Effector memory CD8-positive, alpha-beta T cell (primary cell): ENCODE measurements around the gene VPS37C.

ENCODE experiments used
- ATAC-seq: fragments of 150-1000 bp; cut with Tn5 transposase; replicated peaks from 2 replicates; pipeline ENCODE4 v1.10.0; 2021; ENCODE audit warnings: mild to moderate bottlenecking, moderate library complexity
- DNase-seq, 3 experiments: peaks; one replicate each; pipeline ENCODE4 v3.0.0; 2021
- H3K27ac Mint-ChIP-seq, 2 donors: one replicate each; pipeline ENCODE4 v1.8.0; 2022; ENCODE audit warnings: mild to moderate bottlenecking in 2 of 2, mixed read lengths in 2 of 2, moderate library complexity in 2 of 2
- H3K27me3 Mint-ChIP-seq, 2 donors: one replicate each; pipeline ENCODE4 v1.8.0; 2022; ENCODE audit warnings: mixed read lengths in 2 of 2
- H3K36me3 Mint-ChIP-seq: one replicate; pipeline ENCODE4 v1.8.0; 2022; ENCODE audit warnings: mild to moderate bottlenecking, moderate library complexity, mixed read lengths; ENCODE audit not compliant: insufficient read depth
- H3K4me1 Mint-ChIP-seq, 2 donors: one replicate each; pipeline ENCODE4 v1.8.0; 2022; ENCODE audit warnings: low read depth in 2 of 2, mixed read lengths in 2 of 2
- H3K4me3 Mint-ChIP-seq, 2 donors: one replicate each; pipeline ENCODE4 v1.8.0; 2022; ENCODE audit warnings: mild to moderate bottlenecking in 2 of 2, mixed read lengths in 2 of 2, moderate library complexity in 2 of 2
- H3K9me3 Mint-ChIP-seq, 2 donors: one replicate each; pipeline ENCODE4 v1.8.0; 2022; ENCODE audit warnings: mixed read lengths in 2 of 2

The VPS37C gene

DNA sequence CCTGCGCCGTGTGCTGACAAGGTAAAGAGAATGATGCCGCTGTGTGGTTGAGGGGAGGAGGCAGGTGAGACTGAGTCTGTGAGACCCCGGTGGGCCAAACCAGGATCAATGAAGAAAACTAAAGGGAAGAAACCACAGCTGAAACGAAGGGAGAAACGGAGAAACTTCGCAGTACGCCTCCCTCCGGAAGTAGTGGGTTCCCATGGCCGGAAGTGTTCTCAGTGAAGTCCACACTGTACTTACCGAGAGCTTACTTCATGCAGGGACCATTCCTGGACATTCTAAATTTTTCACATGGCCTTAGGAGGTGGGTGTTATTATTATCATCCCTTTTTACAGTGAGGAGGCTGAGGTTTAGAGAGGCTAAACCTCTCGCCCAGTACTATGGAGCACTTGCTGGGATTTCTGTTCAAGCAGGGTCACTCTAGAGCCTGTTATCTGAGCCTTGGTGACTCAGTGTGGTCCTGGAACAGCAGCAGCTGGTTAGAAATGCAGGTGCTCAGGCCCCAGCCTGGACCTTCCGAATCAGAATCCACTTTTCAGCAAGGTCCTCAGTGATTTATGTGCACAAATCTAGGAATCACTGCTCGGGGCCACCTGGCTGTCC lies 41.0 kb downstream of the VPS37C start:
- peaks cover 70% of the 10 kb centered on the region for H3K36me3 Mint-ChIP-seq
- DNase-seq (no peak), ATAC-seq (peak; percentile 22)
- H3K4me3 Mint-ChIP-seq: peak overlapping the region; percentile 67 to 72
- H3K27ac Mint-ChIP-seq: peak overlapping the region; percentile 90 to 92
- H3K27me3 Mint-ChIP-seq: no peaks in the 10 kb centered on the region
- peaks cover 20 to 23% of the 10 kb centered on the region in 2 donors for H3K4me1 Mint-ChIP-seq
- no peaks in the 10 kb centered on the region for H3K9me3 Mint-ChIP-seq

DNA sequence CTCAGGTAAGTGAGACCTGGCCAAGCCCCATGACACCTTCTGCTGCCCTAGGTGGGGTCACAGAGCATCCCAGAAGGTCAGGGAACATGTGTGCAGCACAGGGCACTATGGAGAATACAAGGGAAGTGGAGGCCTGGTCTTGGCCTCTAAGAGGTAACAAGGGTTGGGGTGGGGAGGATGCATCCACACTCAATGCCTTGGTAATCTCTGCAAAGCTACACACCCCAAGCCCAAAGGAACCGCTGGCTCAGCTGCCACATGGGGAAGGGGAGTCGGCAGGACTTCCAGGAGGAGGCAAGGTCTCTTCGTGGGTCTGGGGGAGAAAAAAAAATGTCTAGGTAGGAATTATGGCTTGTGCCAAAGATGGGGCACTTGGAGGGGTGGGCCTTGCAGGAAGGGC lies 41.7 kb downstream of the VPS37C start:
- Mint-ChIP-seq H3K36me3 (peaks cover 75% of the 10 kb centered on the region), H3K27me3 (no peaks in the 10 kb centered on the region), H3K9me3 (no peaks in the 10 kb centered on the region), H3K4me1 (peaks cover 26 to 29% of the 10 kb centered on the region in 2 donors), H3K4me3 (peak overlapping the region; percentile 67 to 72), H3K27ac (peak overlapping the region; percentile 90 to 92)
- DNase-seq (no peak), ATAC-seq (no peak)

DNA sequence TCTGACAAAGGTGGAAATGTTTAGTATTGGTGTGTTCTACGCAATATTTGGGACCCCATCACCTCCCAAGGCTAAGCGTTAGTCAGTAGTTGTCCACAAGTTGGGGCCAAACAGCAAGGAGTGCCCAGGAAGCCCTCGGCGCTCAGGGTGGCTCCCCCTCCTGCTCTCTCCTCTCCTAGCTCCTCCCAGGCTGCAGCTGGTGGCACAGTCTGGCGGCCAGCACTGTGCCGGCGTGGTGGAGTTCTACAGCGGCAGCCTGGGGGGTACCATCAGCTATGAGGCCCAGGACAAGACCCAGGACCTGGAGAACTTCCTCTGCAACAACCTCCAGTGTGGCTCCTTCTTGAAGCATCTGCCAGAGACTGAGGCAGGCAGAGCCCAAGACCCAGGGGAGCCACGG lies 42.2 kb downstream of the VPS37C start:
- Mint-ChIP-seq H3K4me1 (peaks cover 30 to 31% of the 10 kb centered on the region in 2 donors), H3K9me3 (no peaks in the 10 kb centered on the region), H3K27ac (peak overlapping the region; percentile 90 to 92), H3K4me3 (peak overlapping the region in 1 of 2 donors; percentile 67), H3K27me3 (no peaks in the 10 kb centered on the region), H3K36me3 (peaks cover 70% of the 10 kb centered on the region)
- no peak for DNase-seq
- ATAC-seq: no peak

DNA sequence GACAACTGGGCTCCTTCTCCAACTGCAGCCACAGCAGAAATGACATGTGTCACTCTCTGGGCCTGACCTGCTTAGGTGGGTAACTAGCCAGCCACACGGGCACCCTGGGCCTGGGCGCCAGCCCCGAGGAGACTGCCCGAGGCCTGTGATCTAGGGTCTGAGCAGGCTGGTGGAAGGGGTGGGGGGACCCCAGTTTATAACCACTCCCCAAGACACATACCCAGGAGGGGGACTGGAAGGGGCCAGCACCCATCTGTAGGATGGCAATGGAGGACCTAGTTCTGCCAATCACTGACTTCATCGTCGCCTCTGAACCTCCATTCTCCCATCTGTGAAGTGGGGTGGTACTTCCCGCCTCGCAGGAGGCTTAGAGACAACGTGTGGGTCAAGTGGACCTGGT lies 42.8 kb downstream of the VPS37C start:
- H3K27ac Mint-ChIP-seq: peak overlapping the region; percentile 90 to 92
- peaks cover 30 to 35% of the 10 kb centered on the region in 2 donors for H3K4me1 Mint-ChIP-seq
- no peaks in the 10 kb centered on the region for H3K9me3 Mint-ChIP-seq
- peaks cover 74% of the 10 kb centered on the region for H3K36me3 Mint-ChIP-seq
- H3K27me3 Mint-ChIP-seq: no peaks in the 10 kb centered on the region
- ATAC-seq (no peak), DNase-seq (no peak)
- H3K4me3 Mint-ChIP-seq: no peak overlapping the region

DNA sequence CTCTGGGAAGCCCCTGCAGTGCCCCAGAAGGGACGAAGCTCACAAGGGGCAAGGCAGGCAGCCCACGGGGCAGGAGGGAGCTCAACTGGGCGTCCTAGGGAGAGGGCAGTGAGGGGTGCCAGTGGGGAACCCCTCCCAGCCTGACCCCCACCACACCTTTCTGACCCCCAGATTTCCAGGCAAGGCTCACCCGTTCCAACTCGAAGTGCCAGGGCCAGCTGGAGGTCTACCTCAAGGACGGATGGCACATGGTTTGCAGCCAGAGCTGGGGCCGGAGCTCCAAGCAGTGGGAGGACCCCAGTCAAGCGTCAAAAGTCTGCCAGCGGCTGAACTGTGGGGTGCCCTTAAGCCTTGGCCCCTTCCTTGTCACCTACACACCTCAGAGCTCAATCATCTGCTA lies 43.2 kb downstream of the VPS37C start:
- H3K27ac Mint-ChIP-seq: peak overlapping the region in 1 of 2 donors; percentile 90
- H3K9me3 Mint-ChIP-seq: no peaks in the 10 kb centered on the region
- ATAC-seq (no peak), DNase-seq (no peak)
- peaks cover 30 to 39% of the 10 kb centered on the region in 2 donors for H3K4me1 Mint-ChIP-seq
- H3K4me3 Mint-ChIP-seq: no peak overlapping the region
- peaks cover 78% of the 10 kb centered on the region for H3K36me3 Mint-ChIP-seq
- no peaks in the 10 kb centered on the region for H3K27me3 Mint-ChIP-seq

- DNase-seq (no peak), ATAC-seq (no peak)
- H3K36me3 Mint-ChIP-seq: peaks cover 74% of the 10 kb centered on the region
- H3K4me1 Mint-ChIP-seq: peaks cover 32 to 46% of the 10 kb centered on the region in 2 donors
- no peaks in the 10 kb centered on the region for H3K27me3 Mint-ChIP-seq
- no peak overlapping the region for H3K4me3 Mint-ChIP-seq
- no peaks in the 10 kb centered on the region for H3K9me3 Mint-ChIP-seq
- peak overlapping the region in 1 of 2 donors; percentile 8 for H3K27ac Mint-ChIP-seq
Observed at GRCh38 chr11:61117168-61117520, 44.1 kb downstream of the VPS37C start.

- Mint-ChIP-seq H3K4me3 (peak overlapping the region in 1 of 2 donors; percentile 8), H3K27ac (peak overlapping the region; percentile 8 to 32), H3K9me3 (no peaks in the 10 kb centered on the region), H3K27me3 (no peaks in the 10 kb centered on the region), H3K36me3 (peaks cover 76% of the 10 kb centered on the region), H3K4me1 (peaks cover 37 to 47% of the 10 kb centered on the region in 2 donors)
- ATAC-seq: no peak
- DNase-seq: no peak
Observed at GRCh38 chr11:61116426-61117167, 44.6 kb downstream of the VPS37C start.

- Mint-ChIP-seq H3K4me1 (peaks cover 44 to 55% of the 10 kb centered on the region in 2 donors), H3K27ac (peak overlapping the region in 1 of 2 donors; percentile 32), H3K36me3 (peaks cover 68% of the 10 kb centered on the region), H3K4me3 (peak overlapping the region in 1 of 2 donors; percentile 15), H3K9me3 (no peaks in the 10 kb centered on the region), H3K27me3 (no peaks in the 10 kb centered on the region)
- no peak for ATAC-seq
- DNase-seq: no peak
Observed at GRCh38 chr11:61115498-61116224, 45.6 kb downstream of the VPS37C start.

DNA sequence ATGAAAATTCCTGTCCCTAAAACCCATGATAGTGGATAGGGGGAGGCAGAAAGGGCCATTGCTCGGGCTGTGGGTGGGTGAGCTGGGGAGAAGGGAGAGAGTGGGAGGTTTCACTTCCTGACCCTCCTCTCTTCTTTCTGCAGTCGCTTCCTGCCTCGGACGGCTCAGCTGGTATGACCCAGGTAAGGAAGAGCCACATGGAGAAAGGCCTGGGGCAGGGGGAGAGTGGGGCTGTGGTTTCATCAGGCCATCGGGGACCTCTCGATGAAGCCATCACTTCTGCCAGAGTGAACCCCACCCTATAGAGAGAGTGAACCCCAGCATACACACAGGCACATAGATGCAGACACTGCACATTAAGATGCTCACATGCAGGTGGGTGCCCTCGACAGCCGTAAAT lies 46.3 kb downstream of the VPS37C start:
- H3K4me3 Mint-ChIP-seq: peak overlapping the region; percentile 31 to 46

GRCh38 chr11:61113201-61113600 lies 48.0 kb downstream of the VPS37C start:
- no peaks in the 10 kb centered on the region for H3K9me3 Mint-ChIP-seq
- ATAC-seq (no peak), DNase-seq (no peak)
- H3K27ac Mint-ChIP-seq: peak overlapping the region; percentile 88 to 97
- peak overlapping the region; percentile 80 to 88 for H3K4me3 Mint-ChIP-seq
- H3K4me1 Mint-ChIP-seq: peaks cover 42 to 63% of the 10 kb centered on the region in 2 donors
- no peaks in the 10 kb centered on the region for H3K27me3 Mint-ChIP-seq
- peaks cover 57% of the 10 kb centered on the region for H3K36me3 Mint-ChIP-seq

More for the DNA sequence above, 46.3 kb downstream of the VPS37C start:
- H3K9me3 Mint-ChIP-seq: no peaks in the 10 kb centered on the region
- DNase-seq (no peak), ATAC-seq (no peak)
- peaks cover 43 to 60% of the 10 kb centered on the region in 2 donors for H3K4me1 Mint-ChIP-seq
- H3K36me3 Mint-ChIP-seq: peaks cover 61% of the 10 kb centered on the region
- no peaks in the 10 kb centered on the region for H3K27me3 Mint-ChIP-seq
- H3K27ac Mint-ChIP-seq: peak overlapping the region; percentile 32 to 70

GRCh38 chr11:61112575-61112974 lies 48.7 kb downstream of the VPS37C start:
- peak overlapping the region; percentile 88 to 97 for H3K27ac Mint-ChIP-seq
- no peaks in the 10 kb centered on the region for H3K27me3 Mint-ChIP-seq
- no peak for ATAC-seq
- no peaks in the 10 kb centered on the region for H3K9me3 Mint-ChIP-seq
- H3K4me1 Mint-ChIP-seq: peaks cover 42 to 63% of the 10 kb centered on the region in 2 donors
- DNase-seq: no peak
- peak overlapping the region; percentile 80 to 88 for H3K4me3 Mint-ChIP-seq
- peaks cover 61% of the 10 kb centered on the region for H3K36me3 Mint-ChIP-seq

DNA sequence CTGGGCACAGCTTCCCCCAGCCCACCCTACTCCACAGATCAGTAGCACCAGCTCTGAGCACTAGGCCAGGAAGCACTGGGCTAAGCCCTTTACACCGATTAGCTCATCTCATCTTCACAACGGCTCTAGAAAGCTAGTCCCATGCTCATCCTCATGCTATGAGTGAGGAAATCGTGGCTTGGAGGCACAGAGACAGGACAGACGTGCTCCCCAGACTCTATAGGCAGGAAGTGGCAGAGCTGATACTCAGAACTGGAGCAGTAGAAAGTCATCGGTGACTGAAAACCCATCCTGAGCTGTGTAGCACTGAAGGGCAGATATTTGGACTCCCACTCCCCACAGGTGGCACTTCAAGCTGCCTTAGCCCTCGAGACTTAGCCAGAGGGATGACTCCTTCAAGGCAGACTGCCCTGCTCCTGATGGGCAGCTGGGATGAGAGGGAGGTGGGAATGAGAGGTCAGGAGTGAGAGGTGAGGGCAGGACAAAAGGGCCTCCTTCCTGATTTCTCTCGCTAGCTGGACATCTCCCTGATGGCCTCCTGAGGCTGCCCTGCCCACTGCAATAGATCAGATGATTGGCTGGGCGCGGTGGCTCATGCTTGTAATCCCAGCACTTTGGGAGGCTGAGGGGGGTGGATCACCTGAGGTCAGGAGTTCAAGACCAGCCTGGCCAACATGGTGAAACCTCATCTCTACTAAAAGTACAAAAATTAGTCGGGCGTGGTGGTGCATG lies 49.3 kb downstream of the VPS37C start:
- peaks cover 57% of the 10 kb centered on the region for H3K36me3 Mint-ChIP-seq
- H3K4me1 Mint-ChIP-seq: peaks cover 43 to 68% of the 10 kb centered on the region in 2 donors
- DNase-seq: peak in 2 of 3 experiments; percentile 33 to 51
- H3K9me3 Mint-ChIP-seq: no peaks in the 10 kb centered on the region
- H3K4me3 Mint-ChIP-seq: peak overlapping the region; percentile 80 to 88
- no peaks in the 10 kb centered on the region for H3K27me3 Mint-ChIP-seq
- peak overlapping the region; percentile 88 to 97 for H3K27ac Mint-ChIP-seq
- ATAC-seq: peak; percentile 82

DNA sequence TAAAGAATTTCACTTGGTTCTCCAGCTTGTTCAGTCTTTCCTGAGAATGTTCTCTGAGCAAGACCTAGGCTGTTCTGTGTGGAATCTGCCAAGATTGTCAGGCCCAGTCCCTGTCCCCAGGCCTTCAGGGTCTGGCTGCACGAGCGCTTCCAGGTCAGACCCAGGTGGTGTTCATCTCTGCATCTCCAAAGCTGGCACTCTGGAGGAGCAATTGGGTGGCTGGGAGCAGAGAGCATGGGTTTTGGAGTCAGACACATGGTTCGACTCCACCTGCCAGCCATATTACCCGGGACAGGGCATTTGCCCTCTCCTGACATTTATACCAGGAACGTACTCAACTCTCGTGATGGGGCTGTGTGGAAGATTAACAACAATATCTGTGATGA lies 50.2 kb downstream of the VPS37C start:
- Mint-ChIP-seq H3K27me3 (no peaks in the 10 kb centered on the region), H3K36me3 (peaks cover 49% of the 10 kb centered on the region), H3K27ac (peak overlapping the region; percentile 88 to 97), H3K9me3 (no peaks in the 10 kb centered on the region), H3K4me3 (peak overlapping the region; percentile 80 to 88), H3K4me1 (peaks cover 42 to 71% of the 10 kb centered on the region in 2 donors)
- no peak for DNase-seq
- no peak for ATAC-seq
